ENCODE measurements around the gene CTNNB1.

CTNNB1 gene

GRCh38 chr3:41220906-41221677 lies 21.8 kb downstream of the CTNNB1 start:
- no peak for DNase-seq

GRCh38 chr3:41222012-41222411 lies 22.7 kb downstream of the CTNNB1 start:
- DNase-seq: no peak

GRCh38 chr3:41222501-41222900 lies 23.2 kb downstream of the CTNNB1 start:
- DNase-seq: no peak

- DNase-seq: no peak
Measured at GRCh38 chr3:41223078-41223477, 23.8 kb downstream of the CTNNB1 start.

- no peak for DNase-seq
Measured at GRCh38 chr3:41223691-41224090, 24.4 kb downstream of the CTNNB1 start.

GRCh38 chr3:41224120-41224806 lies 25.0 kb downstream of the CTNNB1 start:
- DNase-seq: no peak

GRCh38 chr3:41234823-41235721 lies 35.8 kb downstream of the CTNNB1 start:
- DNase-seq: no peak

GRCh38 chr3:41236228-41236627 lies 36.9 kb downstream of the CTNNB1 start:
- no peak for DNase-seq

- DNase-seq: no peak
Measured at GRCh38 chr3:41237907-41238306, 38.6 kb downstream of the CTNNB1 start.

- no peak for DNase-seq
Measured at GRCh38 chr3:41239587-41239986, 40.3 kb downstream of the CTNNB1 start.

- no peak for DNase-seq
Measured at GRCh38 chr3:41241161-41241560, 41.9 kb downstream of the CTNNB1 start.

GRCh38 chr3:41241800-41242571 lies 42.7 kb downstream of the CTNNB1 start:
- no peak for DNase-seq

GRCh38 chr3:41243183-41243582 lies 43.9 kb downstream of the CTNNB1 start:
- DNase-seq: no peak

GRCh38 chr3:41244620-41245336 lies 45.5 kb downstream of the CTNNB1 start:
- DNase-seq: no peak

- DNase-seq: no peak
Measured at GRCh38 chr3:41247055-41248004, 48.0 kb downstream of the CTNNB1 start.

GRCh38 chr3:41248525-41248924 lies 49.2 kb downstream of the CTNNB1 start:
- no peak for DNase-seq

- no peak for DNase-seq
Measured at GRCh38 chr3:41249318-41249717, 50.0 kb downstream of the CTNNB1 start.

- DNase-seq: no peak
Measured at GRCh38 chr3:41250825-41251224, 51.5 kb downstream of the CTNNB1 start.

- DNase-seq: no peak
Measured at GRCh38 chr3:41251593-41251992, 52.3 kb downstream of the CTNNB1 start.

- DNase-seq: no peak
Measured at GRCh38 chr3:41258239-41258800, 59.0 kb downstream of the CTNNB1 start.
